GM12873 (cell line): ENCODE measurements around the gene ZNF106.

Experiments used
- CTCF ChIP-seq: IDR thresholded peaks from 2 replicates; pipeline ENCODE4 v1.5.1; 2012; ENCODE audit warnings: low read depth, mild to moderate bottlenecking, moderate library complexity, low read length, control low read depth; ENCODE audit not compliant: insufficient read depth; ENCODE audit errors: missing control alignments

ZNF106 gene

GRCh38 chr15:42474827-42475226 is 16.1 kb downstream of the ZNF106 start:
- no peak for TF ChIP-seq CTCF

- TF ChIP-seq CTCF: no peak
Observed at GRCh38 chr15:42471002-42471401, 19.9 kb downstream of the ZNF106 start.

- no peak for TF ChIP-seq CTCF
Observed at GRCh38 chr15:42465520-42466259, 25.3 kb downstream of the ZNF106 start.

GRCh38 chr15:42461261-42461660 is 29.7 kb downstream of the ZNF106 start:
- no peak for TF ChIP-seq CTCF

GRCh38 chr15:42457445-42458442 is 33.2 kb downstream of the ZNF106 start:
- no peak for TF ChIP-seq CTCF

GRCh38 chr15:42456971-42457370 is 34.0 kb downstream of the ZNF106 start:
- no peak for TF ChIP-seq CTCF

GRCh38 chr15:42456531-42456930 is 34.4 kb downstream of the ZNF106 start:
- no peak for TF ChIP-seq CTCF
